GM19463 (cell line): ENCODE results near the gene FBXL3.
"Not testable (repeated sequence)": the region's sequence is repeated elsewhere in the genome, so short reads cannot be mapped to it uniquely, and the experiment has no call there.

ENCODE experiments used
- ATAC-seq: cut with Tn5 transposase; IDR thresholded peaks from one replicate; pipeline ENCODE4 v1.9.1; 2021; ENCODE audit warnings: mild to moderate bottlenecking, moderate library complexity; ENCODE audit not compliant: unreplicated experiment

The FBXL3 gene

DNA sequence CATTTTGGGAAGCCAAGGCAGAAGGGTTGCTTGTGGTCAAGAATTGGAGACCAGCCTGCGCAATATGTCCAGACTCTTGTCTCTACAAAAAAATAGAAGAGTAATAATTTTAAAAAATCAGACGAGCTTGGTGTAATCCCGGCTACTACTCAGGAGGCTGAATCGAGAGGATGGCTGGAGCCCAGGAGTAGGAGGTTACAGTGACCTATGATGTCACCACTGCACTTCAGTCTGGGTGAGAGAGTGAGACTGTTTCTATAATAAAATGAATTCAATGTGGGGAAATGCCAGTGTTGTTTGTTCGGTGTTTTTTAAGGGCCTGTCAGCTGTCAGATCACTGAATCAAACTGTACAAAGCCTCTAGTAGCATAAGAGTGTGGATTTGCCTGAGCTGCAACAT lies 1.2 kb upstream of the FBXL3 start:
- no peak for ATAC-seq

DNA sequence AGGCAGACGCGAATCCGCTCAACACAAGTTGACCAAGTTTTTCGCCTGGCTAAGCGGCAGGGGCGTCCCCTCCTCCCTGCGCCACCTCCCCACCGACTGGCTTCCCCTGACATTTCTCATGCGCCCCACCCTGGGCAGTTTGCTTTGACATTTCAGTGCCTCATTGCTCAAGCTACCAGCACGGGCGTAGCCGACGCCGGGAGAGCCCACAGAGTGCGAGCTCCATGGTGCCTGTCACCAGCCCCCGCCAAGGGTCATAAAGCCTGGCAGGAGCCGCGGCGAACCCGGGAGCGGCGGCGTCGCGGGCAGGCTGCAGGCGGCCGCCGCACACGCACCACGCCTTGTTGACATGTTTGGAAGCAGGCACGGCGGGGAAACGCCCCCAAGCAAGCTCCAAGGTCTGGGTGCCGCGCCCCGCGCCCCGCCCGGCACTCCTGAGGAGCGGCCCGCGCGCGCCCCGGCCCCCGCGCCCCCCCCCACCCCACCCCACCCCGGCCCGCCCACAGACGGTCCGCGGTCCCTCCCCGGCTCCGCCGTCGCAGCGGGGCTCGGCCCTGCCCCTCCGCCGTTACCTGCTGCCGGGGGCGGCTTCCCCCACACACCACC lies 601 bp downstream of the FBXL3 start:
- ATAC-seq: peak; percentile 59

DNA sequence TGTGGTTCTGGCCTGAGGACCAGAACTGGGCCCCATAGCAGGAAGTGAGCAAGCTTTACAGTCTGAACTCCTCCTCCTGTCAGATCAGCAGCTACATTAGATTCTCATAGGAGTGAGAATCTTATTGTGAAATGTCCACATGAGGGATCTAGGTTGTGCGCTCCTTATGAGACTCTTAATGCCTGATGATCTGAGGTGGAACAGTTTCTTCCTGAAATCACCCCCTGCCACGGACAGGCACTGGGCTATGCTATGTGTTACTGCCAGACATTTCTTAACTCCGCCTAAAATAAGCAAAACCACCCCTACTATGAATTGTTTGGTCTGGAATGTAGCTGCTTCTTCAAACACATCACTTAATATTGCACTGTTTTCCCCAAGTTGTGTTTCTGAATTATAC lies 4.6 kb downstream of the FBXL3 start:
- no peak for ATAC-seq

DNA sequence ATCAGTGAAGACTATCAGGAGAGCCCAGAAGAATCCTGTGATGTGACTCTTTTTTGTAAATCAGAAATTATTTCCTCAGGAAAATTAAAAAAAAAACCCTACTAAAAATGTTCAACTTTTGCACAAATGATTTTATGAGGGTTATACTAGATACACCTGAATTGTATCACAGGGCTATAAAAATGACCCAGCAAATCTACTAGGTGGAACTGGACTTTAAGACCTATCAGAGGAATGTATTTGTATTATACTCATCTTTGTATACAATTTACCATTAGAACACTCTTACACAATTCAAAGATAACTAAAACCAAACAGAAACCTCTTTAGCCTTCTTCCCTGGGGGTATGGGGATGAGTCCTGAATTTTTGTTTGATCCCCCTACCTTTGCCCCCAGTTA lies 7.2 kb downstream of the FBXL3 start:
- ATAC-seq: no peak

DNA sequence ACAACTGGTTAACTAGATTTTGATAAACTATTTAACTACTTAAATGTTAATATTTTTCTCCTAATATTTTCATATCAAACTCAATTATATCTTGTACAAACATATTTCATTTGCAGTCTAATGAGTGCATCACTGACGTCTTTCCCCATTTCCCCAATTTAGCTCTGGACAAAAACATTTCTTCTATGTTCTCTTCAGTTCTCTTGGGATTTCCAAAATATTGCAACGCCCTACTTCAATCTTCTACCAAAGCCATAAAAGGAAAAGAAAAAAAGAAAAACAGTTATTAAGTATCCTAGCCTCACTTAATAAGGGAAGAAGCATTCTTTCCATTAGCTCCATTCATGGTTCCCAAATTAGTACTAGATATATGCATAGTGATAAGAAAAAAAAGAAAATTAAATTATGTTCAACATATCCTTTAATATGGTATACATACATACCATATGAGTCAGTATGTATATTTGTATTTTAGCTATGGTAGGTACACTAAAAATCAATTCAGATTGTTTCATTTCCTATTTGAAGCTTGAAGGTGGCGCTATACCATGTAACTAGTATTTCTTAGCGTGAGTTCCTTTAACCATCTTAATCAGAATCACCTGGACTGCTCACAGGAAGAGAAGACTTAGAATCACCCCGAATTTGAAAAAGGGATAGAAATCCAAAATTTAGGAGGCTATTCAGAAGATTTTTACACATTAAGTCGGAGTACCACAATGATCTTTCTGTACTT lies 9.9 kb downstream of the FBXL3 start:
- no peak for ATAC-seq

DNA sequence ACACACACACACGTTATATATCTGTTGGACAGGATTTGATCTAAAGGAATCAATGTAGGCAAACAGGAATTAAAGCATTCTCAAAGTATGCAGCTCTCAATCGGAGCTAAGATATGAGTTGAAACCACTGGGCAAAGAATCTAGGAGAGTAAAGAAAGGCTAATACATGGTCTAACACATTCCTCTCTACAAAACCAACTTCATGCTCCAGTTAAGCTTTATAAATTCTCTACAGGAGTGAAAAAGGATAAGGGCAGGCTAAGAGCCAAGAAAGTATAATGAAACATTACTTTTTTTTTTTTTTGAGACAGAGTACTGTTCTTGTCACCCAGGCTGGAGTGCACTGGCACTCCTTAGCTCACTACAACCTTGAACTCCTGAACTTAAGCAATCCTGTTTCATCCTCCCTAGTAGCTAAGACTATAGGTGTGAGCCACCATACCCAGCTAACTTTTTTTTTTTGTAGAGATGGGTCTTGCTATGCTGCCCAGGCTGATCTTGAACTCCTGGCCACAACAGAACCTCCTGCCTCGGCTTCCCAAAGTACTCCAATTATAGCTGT lies 10.6 kb downstream of the FBXL3 start:
- ATAC-seq: no peak

DNA sequence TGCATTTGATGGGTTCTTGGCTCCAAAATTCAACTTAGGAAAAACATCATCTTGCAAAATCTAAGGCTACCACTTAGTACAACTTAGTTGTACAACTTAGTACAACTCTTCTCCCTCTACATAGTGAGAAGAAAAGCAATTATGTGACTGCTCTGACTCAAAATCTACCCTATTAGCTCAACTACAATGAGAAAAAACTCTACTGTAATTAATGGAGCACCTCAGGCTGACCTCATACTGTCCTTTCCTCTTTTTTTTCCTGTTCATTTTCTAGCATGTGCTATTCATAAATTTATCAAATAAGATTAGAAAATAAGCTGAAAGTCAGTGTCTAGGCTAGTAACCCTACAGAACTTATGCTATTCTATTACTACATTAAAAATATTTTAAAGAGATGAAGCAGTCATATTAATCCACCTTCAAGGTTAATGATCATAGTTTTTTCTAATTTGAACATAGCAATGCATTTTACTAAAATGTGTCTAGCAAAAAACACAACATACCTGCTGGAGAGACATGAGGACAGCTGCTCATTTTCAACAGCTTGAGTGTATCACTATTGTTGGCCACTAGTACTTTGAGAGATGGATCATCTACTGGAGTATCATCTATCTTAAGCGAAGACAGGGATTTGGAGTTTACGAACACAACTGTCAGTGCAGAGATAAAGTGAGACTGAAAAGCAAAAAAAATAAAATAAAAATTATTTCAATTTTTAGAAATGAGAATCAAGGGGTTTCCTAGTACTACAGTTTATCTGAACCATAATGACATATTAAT lies 11.9 kb downstream of the FBXL3 start:
- no peak for ATAC-seq

DNA sequence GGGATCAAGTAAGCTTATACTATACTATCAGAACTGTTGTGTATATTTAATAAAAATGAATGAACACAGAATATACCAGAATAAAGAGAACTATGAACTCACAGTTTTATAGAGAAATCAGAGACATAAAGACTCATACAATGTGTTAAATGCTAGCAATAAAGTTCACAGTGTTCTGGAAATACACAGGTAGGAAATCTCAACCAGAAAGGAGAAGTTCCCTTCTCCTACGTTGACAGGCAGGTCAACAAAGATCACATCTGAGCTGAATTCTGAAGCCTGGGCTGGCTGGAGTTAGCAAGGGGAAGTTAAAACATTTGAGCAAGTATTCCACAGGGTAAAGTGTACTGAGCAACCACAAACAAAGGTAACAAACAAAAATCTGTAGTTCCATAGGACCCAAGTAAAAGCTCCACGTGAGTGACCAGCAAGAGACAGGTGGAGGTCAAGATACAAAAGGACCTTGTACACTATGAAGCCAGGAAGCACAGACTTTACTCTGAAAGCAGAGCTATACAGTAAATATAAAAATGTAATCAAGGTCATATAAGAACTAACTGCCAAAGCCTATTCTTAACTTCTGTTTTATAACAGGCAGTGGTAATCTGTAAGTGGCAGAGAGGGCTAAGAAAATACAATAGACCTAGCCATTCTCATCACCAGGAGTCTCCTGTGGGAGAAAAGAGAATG lies 13.0 kb downstream of the FBXL3 start:
- ATAC-seq: no peak

DNA sequence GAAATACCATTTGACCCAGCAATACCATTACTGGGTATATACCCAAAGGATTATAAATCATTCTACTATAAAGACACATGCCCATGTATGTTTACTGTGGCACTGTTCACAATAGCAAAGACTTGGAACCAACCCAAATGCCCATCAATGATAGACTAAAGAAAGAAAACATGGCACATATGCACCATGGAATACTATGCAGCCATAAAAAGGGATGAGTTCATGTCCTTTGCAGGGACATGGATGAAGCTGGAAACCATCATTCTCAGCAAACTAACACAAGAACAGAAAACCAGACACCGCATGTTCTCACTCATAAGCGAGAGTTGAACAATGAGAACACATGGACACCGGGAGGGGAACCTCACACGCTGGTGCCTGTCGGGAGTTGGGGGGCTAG lies 17.2 kb downstream of the FBXL3 start:
- not testable (repeated sequence) for ATAC-seq

DNA sequence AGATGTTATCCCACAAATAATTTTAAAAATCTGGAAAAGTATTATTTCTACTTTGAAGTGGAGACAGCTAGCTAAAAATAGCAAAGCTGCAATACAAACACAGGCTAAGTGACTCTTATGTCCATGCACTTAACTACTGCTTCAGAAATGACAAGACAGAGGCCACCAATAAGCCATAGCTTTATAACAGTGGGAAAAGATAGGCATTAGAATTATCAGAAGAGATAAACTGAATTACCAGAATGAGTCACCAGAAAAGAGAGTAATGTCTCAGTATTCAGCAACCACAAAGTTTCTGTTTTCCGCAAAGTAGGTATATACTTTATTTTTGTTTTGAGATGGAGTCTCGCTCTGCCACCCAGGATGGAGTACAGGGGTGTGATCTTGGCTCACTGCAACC lies 17.9 kb downstream of the FBXL3 start:
- ATAC-seq: no peak

DNA sequence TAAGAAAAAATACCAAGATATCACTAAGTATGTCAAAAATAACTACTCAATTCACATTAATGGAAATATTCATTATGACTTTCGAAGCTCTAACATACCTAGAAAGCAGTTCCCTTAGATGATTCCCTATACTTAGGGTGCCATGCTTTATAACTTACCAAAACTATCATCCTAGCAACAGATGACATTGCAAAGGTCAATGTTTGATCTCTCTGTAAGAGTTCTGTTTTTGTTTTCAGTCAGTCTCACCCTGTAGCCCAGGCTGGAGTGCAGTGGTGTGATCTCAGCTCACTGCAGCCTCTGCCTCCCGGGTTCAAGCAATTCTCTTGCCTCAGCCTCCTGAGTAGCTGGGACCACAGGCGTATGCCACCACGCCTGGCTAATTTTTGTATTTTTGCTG lies 18.6 kb downstream of the FBXL3 start:
- peak; percentile 56 for ATAC-seq

DNA sequence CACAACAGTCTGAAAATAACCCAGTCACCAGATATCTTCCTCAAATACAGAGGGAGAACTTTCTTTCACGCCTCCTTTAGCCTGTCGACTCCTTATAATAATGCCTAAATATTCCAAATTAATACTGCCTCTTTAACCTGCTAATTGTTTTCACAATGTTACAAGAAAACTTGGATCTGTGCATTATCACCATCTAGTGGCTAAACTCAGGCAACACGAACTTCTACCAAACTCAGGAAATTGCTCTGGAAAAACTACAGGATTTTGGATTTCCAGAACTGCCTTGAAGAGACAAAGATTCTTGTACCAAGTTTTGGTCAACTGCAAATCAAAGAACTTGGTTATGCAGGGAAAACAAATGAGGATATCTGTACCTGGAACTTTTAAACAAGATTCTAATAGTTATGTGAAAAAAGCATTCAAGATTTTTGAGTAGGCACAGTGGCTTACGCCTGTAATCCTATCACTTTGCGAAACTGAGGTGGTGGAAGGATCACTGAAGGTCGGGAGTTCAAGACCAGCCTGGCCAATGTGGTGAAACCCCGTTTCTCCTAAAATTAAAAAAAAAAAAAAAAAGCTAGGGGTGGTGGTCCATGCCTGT lies 24.3 kb downstream of the FBXL3 start:
- ATAC-seq: no peak

DNA sequence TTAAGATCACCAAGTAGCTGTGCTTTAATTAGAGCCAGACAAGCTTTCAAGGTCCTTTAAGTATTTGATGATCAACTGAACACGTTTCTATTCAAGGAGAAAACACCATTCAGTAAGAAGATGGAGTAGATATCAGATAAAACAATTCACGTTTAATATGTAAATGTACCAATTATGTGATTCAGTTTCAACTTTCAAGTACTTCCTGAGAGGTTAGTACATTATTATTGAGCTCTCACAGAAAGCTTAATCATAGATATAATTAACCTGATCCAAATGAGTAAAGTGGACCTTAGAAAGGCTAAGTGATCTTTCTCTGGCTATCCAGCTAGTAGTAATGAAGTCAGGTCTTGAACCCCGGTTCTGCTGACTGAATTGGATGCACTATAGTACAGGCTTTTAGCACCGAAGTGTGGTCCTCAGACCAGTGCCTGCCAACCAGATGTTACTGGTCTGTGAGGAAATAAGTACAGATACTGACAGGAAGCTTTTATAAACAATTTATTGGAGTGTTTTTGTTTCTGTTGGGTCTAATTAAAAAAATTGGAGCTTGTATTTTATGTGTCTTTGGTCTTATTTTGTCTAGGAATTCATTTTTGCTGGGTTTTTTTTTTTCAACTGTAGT lies 24.9 kb downstream of the FBXL3 start:
- ATAC-seq: no peak

DNA sequence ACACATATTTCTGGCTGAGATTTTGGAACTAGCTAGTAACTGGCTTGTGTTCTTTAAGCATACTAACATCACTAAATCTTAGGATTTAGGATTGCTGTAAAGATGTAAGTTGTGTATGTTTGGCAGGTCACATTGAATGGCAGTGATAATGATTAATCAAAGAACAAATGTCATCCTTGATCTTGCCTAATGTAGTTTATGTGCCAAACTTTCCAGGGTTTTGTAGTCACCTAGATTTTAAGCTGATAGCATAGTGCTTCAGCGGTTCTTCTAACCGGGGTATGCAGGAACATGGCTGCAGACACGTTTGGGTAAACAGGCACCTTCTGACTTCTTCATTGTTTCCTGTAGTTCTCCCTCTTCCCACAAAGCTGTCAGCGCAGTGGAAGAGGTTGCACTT lies 25.4 kb downstream of the FBXL3 start:
- ATAC-seq: no peak

DNA sequence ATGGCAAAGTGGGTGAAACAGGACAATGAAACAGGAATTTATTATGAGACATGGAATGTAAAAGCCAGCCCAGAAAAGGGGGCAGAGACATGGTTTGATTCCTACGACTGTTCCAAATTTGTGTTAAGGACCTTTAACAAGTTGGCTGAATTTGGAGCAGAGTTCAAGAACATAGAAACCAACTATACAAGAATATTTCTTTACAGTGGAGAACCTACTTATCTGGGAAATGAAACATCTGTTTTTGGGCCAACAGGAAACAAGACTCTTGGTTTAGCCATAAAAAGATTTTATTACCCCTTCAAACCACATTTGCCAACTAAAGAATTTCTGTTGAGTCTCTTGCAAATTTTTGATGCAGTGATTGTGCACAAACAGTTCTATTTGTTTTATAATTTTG lies 26.5 kb downstream of the FBXL3 start:
- ATAC-seq: no peak

DNA sequence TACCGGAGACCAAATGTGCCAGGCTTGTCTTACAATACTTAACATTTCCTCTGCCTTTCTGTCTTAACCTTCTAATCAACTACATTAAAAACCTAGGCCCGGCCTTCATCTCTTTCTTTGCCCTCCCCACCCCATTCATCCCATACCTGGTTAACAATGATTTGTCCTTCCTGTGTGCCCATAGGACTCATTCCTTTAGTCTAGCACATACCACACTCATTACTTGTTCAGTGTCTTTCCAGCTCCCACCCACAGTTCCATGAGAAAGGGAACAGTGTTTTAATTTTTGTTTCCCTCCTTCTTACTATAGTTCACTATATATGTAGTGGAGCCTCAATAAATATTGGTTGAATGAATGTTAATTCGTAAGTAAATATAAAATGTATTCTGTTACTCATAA lies 32.7 kb downstream of the FBXL3 start:
- ATAC-seq: no peak

DNA sequence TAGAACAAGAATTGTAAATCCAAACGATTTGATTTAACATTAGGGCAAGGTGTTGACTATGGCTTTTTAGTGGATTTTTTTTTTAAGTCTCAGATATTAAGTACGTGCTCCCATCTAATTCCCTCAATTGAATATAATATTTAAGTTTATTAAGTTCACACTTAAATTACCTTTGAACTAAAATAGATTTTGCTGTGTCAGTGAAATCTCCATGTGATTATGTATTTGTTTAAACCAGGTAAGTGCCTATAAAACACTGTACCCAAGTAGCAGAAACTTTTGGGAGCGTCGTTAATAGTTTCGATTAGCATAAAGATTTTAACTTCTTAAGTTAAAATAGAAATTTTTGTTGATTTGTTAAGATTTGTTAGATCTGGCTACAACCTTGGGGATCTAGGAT lies 33.5 kb downstream of the FBXL3 start:
- ATAC-seq: no peak

DNA sequence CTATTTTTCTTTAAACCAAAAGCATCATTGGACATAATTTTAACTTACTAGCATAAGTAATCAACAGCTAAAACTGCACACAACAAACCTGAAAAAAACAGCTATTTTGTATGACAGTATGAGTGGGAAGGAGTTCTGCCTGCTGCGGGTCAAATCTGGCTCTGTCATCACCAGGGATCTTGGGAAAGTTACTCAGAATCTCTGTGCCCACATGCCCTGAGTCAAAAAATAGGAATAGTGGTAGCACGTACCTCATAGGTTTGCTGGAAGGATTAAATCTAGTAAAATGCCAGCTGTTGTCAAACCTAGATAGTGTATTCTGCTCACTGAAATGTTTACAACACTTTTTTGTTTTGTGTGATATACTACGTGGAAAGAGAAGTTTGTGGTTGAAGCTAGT lies 33.9 kb downstream of the FBXL3 start:
- ATAC-seq: no peak

DNA sequence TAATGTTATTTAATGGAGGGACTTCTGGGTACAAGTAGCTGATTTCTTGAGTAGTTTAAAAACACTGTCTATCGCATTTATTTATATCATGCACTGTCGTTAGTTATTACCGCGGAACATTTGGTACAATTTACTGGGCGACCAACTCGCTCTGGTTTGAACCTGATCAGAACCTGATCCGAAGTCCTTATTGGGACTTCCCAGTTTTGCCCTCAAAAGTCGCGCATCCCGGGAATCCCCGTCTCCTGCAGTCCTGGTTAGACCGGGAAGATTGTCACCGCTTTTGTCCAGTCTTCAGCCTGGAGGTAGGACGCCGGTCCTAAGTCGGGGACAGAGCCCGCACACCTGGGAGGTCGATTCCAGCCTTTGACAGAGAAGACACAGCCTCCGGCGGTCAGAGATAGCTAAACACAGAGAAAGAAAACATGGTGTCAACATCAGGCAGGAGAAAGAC lies 34.4 kb downstream of the FBXL3 start:
- no peak for ATAC-seq

DNA sequence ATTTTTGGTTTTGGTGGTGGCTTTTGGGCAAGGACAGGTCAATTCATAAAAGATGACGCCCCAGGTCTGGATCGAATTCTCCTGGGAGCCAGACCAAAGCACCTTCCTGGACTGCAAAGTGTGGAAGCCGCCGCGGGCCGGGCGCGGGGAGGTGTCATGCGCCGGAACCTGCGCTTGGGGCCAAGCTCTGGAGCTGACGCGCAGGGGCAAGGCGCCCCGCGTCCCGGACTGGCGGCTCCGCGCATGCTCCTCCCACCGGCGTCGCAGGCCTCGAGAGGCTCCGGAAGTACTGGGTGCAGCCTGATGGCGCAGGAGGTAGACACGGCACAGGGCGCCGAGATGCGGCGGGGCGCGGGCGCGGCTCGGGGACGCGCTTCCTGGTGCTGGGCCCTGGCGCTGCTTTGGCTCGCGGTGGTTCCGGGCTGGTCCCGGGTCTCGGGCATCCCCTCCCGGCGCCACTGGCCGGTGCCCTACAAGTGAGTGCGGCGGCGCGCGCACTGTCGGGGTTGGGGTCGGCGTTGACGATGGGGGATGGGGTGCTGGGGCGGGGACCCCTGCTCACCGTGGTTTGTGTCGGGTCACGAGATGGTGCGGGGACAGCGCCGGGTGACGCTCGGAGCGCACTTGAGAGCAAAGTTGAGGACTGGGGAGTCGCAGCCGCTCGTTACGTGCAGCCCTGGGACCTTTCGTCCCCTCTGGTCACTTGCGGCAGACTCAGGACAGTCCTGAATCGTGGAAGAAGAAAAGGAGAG lies 35.0 kb downstream of the FBXL3 start, which contains the start of gene CLN5:
Gene CLN5 (plus strand): TSS at position 286 of the 752 bp plus-strand sequence. CDS start 18 bp downstream, at position 304.
- peak; percentile 92 for ATAC-seq
